Lung (tissue), 12 donors: ENCODE measurements around the gene GADD45B. TPM values are rescaled to one million over a fixed set of nuclear protein-coding genes. Genes with fewer than 3 reads are reported as not detected.
A peak's percentile ranks its signal among the peaks of the same experiment; 100 is the strongest.

Experiments
- ATAC-seq: fragments of 200-7000 bp; cut with Tn5 transposase; one replicate; pipeline ENCODE4 v1.9.1; 2020; ENCODE audit warnings: moderate number of reproducible peaks; ENCODE audit not compliant: insufficient read depth, low FRiP score
- DNase-seq, 3 donors: peaks; one replicate each; pipeline ENCODE4 v3.0.0-alpha.2; 2013 to 2017
- H3K27ac ChIP-seq, 2 donors: one replicate each; pipeline ENCODE4 v1.5.1; 2013; ENCODE audit warnings: mild to moderate bottlenecking in 2 of 2, moderate library complexity in 2 of 2, control low read depth in 1 of 2, inconsistent platforms in 1 of 2, low read depth in 1 of 2, low read length in 1 of 2
- H3K27me3 ChIP-seq, 3 donors: one replicate each; pipeline ENCODE4 v1.5.1; 2013; ENCODE audit warnings: low read length in 2 of 3; ENCODE audit not compliant: control insufficient read depth in 3 of 3, insufficient read depth in 3 of 3
- H3K36me3 ChIP-seq, 4 donors: one replicate each; pipeline ENCODE4 v1.5.1; 2013; ENCODE audit warnings: low read length in 4 of 4, mild to moderate bottlenecking in 1 of 4, moderate library complexity in 1 of 4; ENCODE audit not compliant: control insufficient read depth in 4 of 4, insufficient read depth in 4 of 4
- H3K4me1 ChIP-seq, 5 donors: one replicate each; pipeline ENCODE4 v1.5.1; 2013; ENCODE audit warnings: low read length in 5 of 5, mild to moderate bottlenecking in 2 of 5, moderate library complexity in 1 of 5; ENCODE audit not compliant: control insufficient read depth in 5 of 5, insufficient read depth in 5 of 5
- H3K4me3 ChIP-seq: one replicate; pipeline ENCODE4 v1.5.1; 2013; ENCODE audit warnings: mild to moderate bottlenecking, control low read depth, moderate library complexity
- H3K9ac ChIP-seq, 2 donors: one replicate each; pipeline ENCODE4 v1.5.1; 2013; ENCODE audit warnings: low read length in 2 of 2, control low read depth in 1 of 2; ENCODE audit not compliant: insufficient read depth in 1 of 2
- H3K9me3 ChIP-seq, 4 donors: one replicate each; pipeline ENCODE4 v1.5.1; 2013; ENCODE audit warnings: low read length in 3 of 4, mild to moderate bottlenecking in 1 of 4, moderate library complexity in 1 of 4; ENCODE audit not compliant: control insufficient read depth in 4 of 4, insufficient read depth in 3 of 4
- CTCF ChIP-seq: IDR thresholded peaks from 2 replicates; pipeline ENCODE4 v1.5.1; 2012; ENCODE audit warnings: mild to moderate bottlenecking; ENCODE audit errors: control extremely low read depth, extremely low read depth
- WGBS, 2 donors: extraction: QIAGEN DNeasy Blood & Tissue Kit; methylation state at CpG; one replicate each; pipeline ENCODE4 v1.1.7; 2013; 5-methylcytosine and 5-hydroxymethylcytosine counted together
- polyA plus RNA-seq, 2 donors: library from polyadenylated mRNA; stranded (reverse); fragments of 200-250 nt; gene quantifications; one replicate each; pipeline ENCODE4 v1.2.1, GENCODE V29; 2013
- total RNA-seq, 2 donors: library from RNA; depleted of rRNA in 1 of 2; stranded (reverse); fragments of >200 nt in 1 of 2; gene quantifications; one replicate each; pipeline ENCODE4 v1.2.1, GENCODE V29; 2014 to 2021
- donor health status: control.
- donor health status: control.
- donor health status: Bipolar disorder and iron deficiency.
- donor health status: healthy.
- donor health status: DM: yes; HTN: yes; CAD: no.

The GADD45B gene
- total and polyA plus RNA-seq, 4 donors: 81.0 to 405 (median 92.6) TPM

- no peak overlapping the region for H3K27ac ChIP-seq
Observed at GRCh38 chr19:2487842-2488241, 11.9 kb downstream of the GADD45B start.

GRCh38 chr19:2488405-2488941, 12.5 kb downstream of the GADD45B start:
- no peak for ATAC-seq
- H3K4me1 ChIP-seq: peaks cover 0 to 23% (median 8%) of the 10 kb centered on the region in 5 donors
- H3K9me3 ChIP-seq: peaks cover 0 to 5% (median 1%) of the 10 kb centered on the region in 4 donors
- no peak for DNase-seq
- TF ChIP-seq CTCF: no peak
- H3K27ac ChIP-seq: peak overlapping the region in 1 of 2 donors; percentile 24
- no peaks in the 10 kb centered on the region for H3K36me3 ChIP-seq
- no peak overlapping the region for H3K9ac ChIP-seq
- 4 to 9% methylated on average over 32 of the region's 32 CpGs for WGBS, 2 donors
- peaks cover 0 to 12% (median 5%) of the 10 kb centered on the region in 3 donors for H3K27me3 ChIP-seq
- no peak overlapping the region for H3K4me3 ChIP-seq

More at GRCh38 chr19:2487842-2488241, 11.9 kb downstream of the GADD45B start:
- Histone ChIP-seq H3K4me3 (no peak overlapping the region), H3K4me1 (peaks cover 0 to 23% (median 8%) of the 10 kb centered on the region in 5 donors), H3K27me3 (peaks cover 0 to 12% (median 5%) of the 10 kb centered on the region in 3 donors), H3K36me3 (no peaks in the 10 kb centered on the region), H3K9me3 (peaks cover 0 to 5% (median 2%) of the 10 kb centered on the region in 4 donors), H3K9ac (no peak overlapping the region)
- no peak for TF ChIP-seq CTCF
- 21 to 34% methylated on average over 15 of the region's 15 CpGs for whole genome bisulfite sequencing, 2 donors
- ATAC-seq (no peak), DNase-seq (no peak)

- ATAC-seq (peak; percentile 12), DNase-seq (peak; percentile 54 to 79 (median 74))
- 2 to 5% methylated on average over 49 to 78 of the region's 78 CpGs for WGBS, 2 donors
- Histone ChIP-seq H3K9me3 (peaks cover 0 to 2% (median 0%) of the 10 kb centered on the region in 4 donors), H3K9ac (no peak overlapping the region), H3K4me1 (peaks cover 0 to 23% (median 8%) of the 10 kb centered on the region in 5 donors), H3K27ac (peak overlapping the region; percentile 26 to 31), H3K4me3 (no peak overlapping the region), H3K36me3 (no peaks in the 10 kb centered on the region), H3K27me3 (peaks cover 0 to 12% (median 5%) of the 10 kb centered on the region in 3 donors)
- TF ChIP-seq CTCF: no peak
Observed at GRCh38 chr19:2488942-2489731, 13.2 kb downstream of the GADD45B start.
